ENCODE results near the gene DNM2.

DNA sequence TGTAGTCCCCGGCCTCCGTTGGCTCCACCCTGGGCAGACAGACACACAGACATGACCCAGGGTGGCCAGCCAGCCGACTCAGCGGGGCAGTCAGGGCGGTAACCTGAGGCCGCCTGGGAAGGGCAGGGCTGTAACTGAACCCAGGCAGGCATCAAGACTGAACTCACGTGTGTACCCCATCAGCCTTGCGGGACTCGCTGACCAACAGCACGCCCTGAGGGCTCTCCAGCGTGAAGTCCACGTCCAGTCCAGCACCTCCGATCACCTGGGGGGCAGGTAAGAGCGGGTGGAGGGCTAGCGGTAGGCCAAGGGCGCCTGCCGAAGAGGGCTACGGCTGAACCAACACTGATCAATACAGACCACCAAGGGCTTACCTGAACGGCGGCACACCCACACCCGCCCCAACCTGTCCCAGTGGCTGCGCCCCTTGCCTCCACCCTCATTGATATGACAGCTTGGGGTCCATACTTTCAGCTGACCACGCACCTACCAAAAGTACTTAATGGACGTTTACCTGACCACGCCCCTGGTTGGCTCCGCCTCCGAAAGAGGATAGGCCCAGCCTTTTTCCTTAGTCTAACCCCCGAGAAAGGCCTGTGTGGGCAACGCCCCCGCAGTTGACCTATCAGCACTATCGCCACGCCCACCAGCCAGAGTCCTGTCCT is 117.3 kb downstream of the DNM2 start:
- TF ChIP-seq RCOR1 (IDR thresholded peaks at IDR 0.05; ENCODE audit: low read depth, low read length) = no peak
- TF ChIP-seq, protein P1, sequence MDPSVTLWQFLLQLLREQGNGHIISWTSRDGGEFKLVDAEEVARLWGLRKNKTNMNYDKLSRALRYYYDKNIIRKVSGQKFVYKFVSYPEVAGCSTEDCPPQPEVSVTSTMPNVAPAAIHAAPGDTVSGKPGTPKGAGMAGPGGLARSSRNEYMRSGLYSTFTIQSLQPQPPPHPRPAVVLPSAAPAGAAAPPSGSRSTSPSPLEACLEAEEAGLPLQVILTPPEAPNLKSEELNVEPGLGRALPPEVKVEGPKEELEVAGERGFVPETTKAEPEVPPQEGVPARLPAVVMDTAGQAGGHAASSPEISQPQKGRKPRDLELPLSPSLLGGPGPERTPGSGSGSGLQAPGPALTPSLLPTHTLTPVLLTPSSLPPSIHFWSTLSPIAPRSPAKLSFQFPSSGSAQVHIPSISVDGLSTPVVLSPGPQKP (IDR thresholded peaks at IDR 0.05; ENCODE audit: low read depth, low read length) = no peak
- no peak for TF ChIP-seq CHD2 (IDR thresholded peaks at IDR 0.05; ENCODE audit: low read length, partially characterized antibody)
- TF ChIP-seq MYC (IDR thresholded peaks at IDR 0.05; ENCODE audit: borderline replicate concordance, low read length) = no peak
- no peak for TF ChIP-seq RFX5 (IDR thresholded peaks at IDR 0.05)
- TF ChIP-seq CTCF (IDR thresholded peaks at IDR 0.05) = no peak
- TF ChIP-seq FOSL2 (IDR thresholded peaks at IDR 0.05) = no peak
- TF ChIP-seq FOSL2 (CRISPR knock-in tag; IDR thresholded peaks at IDR 0.05) = no peak
- no peak for TF ChIP-seq CEBPB (IDR thresholded peaks at IDR 0.05)
- no peak for TF ChIP-seq BHLHE40 (IDR thresholded peaks at IDR 0.05; ENCODE audit: low read depth, low read length)
- no peak for TF ChIP-seq JUN (IDR thresholded peaks at IDR 0.05)
- no peak for TF ChIP-seq ZFP36 (IDR thresholded peaks at IDR 0.05; ENCODE audit: borderline replicate concordance, partially characterized antibody)
- no peak for TF ChIP-seq REST (IDR thresholded peaks at IDR 0.05)
- no peak for TF ChIP-seq POLR2A (IDR thresholded peaks at IDR 0.05; ENCODE audit: low read length)
